Endothelial cell of umbilical vein (primary cell): Measurements from ENCODE around the gene LPP. TPM values are rescaled to one million over a fixed set of nuclear protein-coding genes. Genes with fewer than 3 reads are reported as not detected.

Experiments used
- BruUV-seq: library from RNA; stranded (reverse); fragments of 400-500 nt; replicated peaks from 2 replicates; lab custom pipeline; 2021; lab: Mats Ljungman, UMichigan
- CTCF ChIA-PET: fragments of 300-600, 350-600 bp; sonication (Branson Sonifier 250); formaldehyde crosslinking; loops from one replicate; lab custom pipeline; 2021; ENCODE audit warnings: antibody characterized with exemption, inconsistent platforms; lab: Charles Lee
- POLR2A ChIA-PET: fragments of 300-600, 350-600 bp; sonication (Branson Sonifier 250); formaldehyde crosslinking; loops from one replicate; lab custom pipeline; 2021; ENCODE audit warnings: antibody characterized with exemption, inconsistent platforms; lab: Charles Lee
- DNase-seq: peaks from one replicate; pipeline ENCODE4 v3.0.0-alpha.2; 2011; ENCODE audit warnings: low read depth, low spot score
- FAIRE-seq: peaks from 2 replicates; lab custom pipeline; 2011; peaks lifted over from hg19 to GRCh38; lab: Jason Lieb, UNC
- H2AFZ ChIP-seq: 2 replicates; pipeline ENCODE4 v1.6.0; 2012; ENCODE audit warnings: low read depth, low read length, control low read depth, inconsistent platforms
- H3K27ac ChIP-seq: 2 replicates; pipeline ENCODE4 v1.5.1; 2011; ENCODE audit warnings: low read depth, mild to moderate bottlenecking, control low read depth, low read length, moderate library complexity; ENCODE audit not compliant: insufficient read depth
- H3K27me3 ChIP-seq, 2 experiments: 2 replicates each; pipeline versions ENCODE4 v1.6.0 to v1.6.1; 2011; ENCODE audit warnings: low read length in 2 of 2, mixed read lengths in 1 of 2; ENCODE audit not compliant: control insufficient read depth in 2 of 2, insufficient read depth in 2 of 2
- H3K36me3 ChIP-seq, 2 experiments: 2 replicates in 1 of 2; 3 replicates in 1 of 2; pipeline ENCODE4 v1.5.1; 2011; ENCODE audit warnings: low read length in 2 of 2, mild to moderate bottlenecking in 1 of 2, moderate library complexity in 1 of 2; ENCODE audit not compliant: control insufficient read depth in 2 of 2, insufficient read depth in 2 of 2; ENCODE audit errors: extremely low read depth in 1 of 2
- H3K4me1 ChIP-seq: 3 replicates; pipeline ENCODE4 v1.5.1; 2011; ENCODE audit warnings: mild to moderate bottlenecking, low read length; ENCODE audit not compliant: control insufficient read depth, insufficient read depth; ENCODE audit errors: extremely low read depth
- H3K4me2 ChIP-seq: 2 replicates; pipeline ENCODE4 v1.6.1; 2011; ENCODE audit warnings: low read length, control low read depth, mixed read lengths; ENCODE audit not compliant: insufficient read depth
- H3K4me3 ChIP-seq, 3 experiments: fragments of 200-600 bp in 1 of 3; sonication (generic), shearing (Covaris generic) in 1 of 3; replicated peaks in 1 of 3; 2 replicates each; pipeline ENCODE4 v1.5.1; 2011 to 2016; ENCODE audit warnings: control low read depth in 3 of 3, low read length in 3 of 3, mild to moderate bottlenecking in 2 of 3, inconsistent platforms in 1 of 3, low read depth in 1 of 3, moderate library complexity in 1 of 3; ENCODE audit not compliant: insufficient read depth in 1 of 3
- H3K79me2 ChIP-seq: 2 replicates; pipeline ENCODE4 v1.6.0; 2012; ENCODE audit warnings: low read length, inconsistent platforms; ENCODE audit not compliant: control insufficient read depth, insufficient read depth
- H3K9ac ChIP-seq: replicated peaks from 2 replicates; pipeline ENCODE3; 2011; ENCODE audit warnings: low read length, control low read depth; ENCODE audit not compliant: insufficient read depth; ENCODE audit errors: extremely low read depth
- H3K9me1 ChIP-seq: replicated peaks from 3 replicates; pipeline ENCODE4 v1.6.0; 2011; ENCODE audit warnings: mild to moderate bottlenecking, low read length; ENCODE audit not compliant: control insufficient read depth, insufficient read depth; ENCODE audit errors: extremely low read depth
- H3K9me3 ChIP-seq: replicated peaks from 2 replicates; pipeline ENCODE4 v1.5.1; 2012; ENCODE audit warnings: low read length, inconsistent platforms; ENCODE audit not compliant: control insufficient read depth, insufficient read depth
- H4K20me1 ChIP-seq: replicated peaks from 2 replicates; pipeline ENCODE3; 2011; ENCODE audit warnings: mild to moderate bottlenecking, low read length; ENCODE audit not compliant: control insufficient read depth, insufficient read depth; ENCODE audit errors: extremely low read depth
- CTCF ChIP-seq, 2 donors: IDR thresholded peaks; 1 replicate in 1 of 2; 2 replicates in 1 of 2; pipeline ENCODE4 v1.5.1; 2011; ENCODE audit warnings: low read length in 2 of 2, mild to moderate bottlenecking in 2 of 2, moderate library complexity in 2 of 2, control low read depth in 1 of 2, inconsistent platforms in 1 of 2, low read depth in 1 of 2; ENCODE audit not compliant: insufficient read depth in 1 of 2; ENCODE audit errors: extremely low read depth in 1 of 2
- EZH2 ChIP-seq: IDR thresholded peaks from 2 replicates; pipeline ENCODE4 v1.6.1; 2012; ENCODE audit warnings: borderline replicate concordance, low read depth, mild to moderate bottlenecking, moderate library complexity, low read length, inconsistent platforms; ENCODE audit not compliant: severe bottlenecking
- FOS ChIP-seq: IDR thresholded peaks from 2 replicates; pipeline ENCODE4 v1.6.1; 2011; ENCODE audit warnings: mild to moderate bottlenecking, low read length, moderate library complexity, borderline replicate concordance; ENCODE audit not compliant: insufficient read depth
- GATA2 ChIP-seq: IDR thresholded peaks from 2 replicates; pipeline ENCODE4 v1.7.0; 2011; ENCODE audit warnings: low read depth, mild to moderate bottlenecking, moderate library complexity, mixed read lengths, low read length; ENCODE audit not compliant: insufficient read length, insufficient read depth
- JUN ChIP-seq: IDR thresholded peaks from 2 replicates; pipeline ENCODE4 v1.6.1; 2011; ENCODE audit warnings: borderline replicate concordance, low read depth; ENCODE audit not compliant: insufficient read length, insufficient read depth
- MAX ChIP-seq: IDR thresholded peaks from 2 replicates; pipeline ENCODE4 v1.6.1; 2011; ENCODE audit not compliant: insufficient read depth, insufficient read length
- MYC ChIP-seq: IDR thresholded peaks from one replicate; pipeline ENCODE4 v1.6.1; 2011; ENCODE audit warnings: mild to moderate bottlenecking, low read depth, low read length
- POLR2A ChIP-seq: IDR thresholded peaks from 2 replicates; pipeline ENCODE4 v1.6.1; 2012; ENCODE audit warnings: low read depth, mild to moderate bottlenecking, control low read depth, low read length
- POLR2AphosphoS5 ChIP-seq: IDR thresholded peaks from 2 replicates; pipeline ENCODE4 v1.6.1; 2012; ENCODE audit warnings: low read depth, mild to moderate bottlenecking, control low read depth, low read length, moderate library complexity; ENCODE audit not compliant: insufficient read depth
- dilution Hi-C: fragments of 300-500 bp; cut with MboI; formaldehyde crosslinking; loops from one replicate; pipeline ENCODE4 v1.15.0; 2019; ENCODE audit warnings: low sequenced_read_pairs; ENCODE audit not compliant: extremely low pct_ligation_motif_present
- intact Hi-C: fragments of 100-400 bp; cut with micrococcal nuclease; formaldehyde crosslinking; loops from one replicate; pipeline ENCODE4 v1.10.0; 2022
- polyA plus RNA-seq, 4 experiments: library from polyadenylated mRNA; depleted of rRNA in 3 of 4; stranded (reverse) in 3 of 4; unstranded in 1 of 4; fragments of >200 nt; gene quantifications; 2 replicates each; pipeline versions ENCODE4 v1.2.1 to v1.2.3, GENCODE V29; 2011 to 2012; ENCODE audit warnings: missing spikeins in 1 of 4
- total RNA-seq: library from RNA; stranded (reverse); gene quantifications from 2 replicates; pipeline ENCODE4 v1.2.3, GENCODE V29; 2021

Gene LPP
- total and polyA plus RNA-seq, 2 donors (not counting 3 experiments of a cell fraction or from before 2014, with no cell fraction given): 16.9 to 153 TPM

- Histone ChIP-seq H4K20me1 (no peaks in the 10 kb centered on the region), H3K9me3 (no peaks in the 10 kb centered on the region)
- dilution Hi-C loops: no loop called here
Observed at GRCh38 chr3:188402229-188402628, 248.3 kb downstream of the LPP start.

More at GRCh38 chr3:188402229-188402628, 248.3 kb downstream of the LPP start:
- DNase-seq: no peak
- ChIA-PET POLR2A (no interaction called here), CTCF (no interaction called here)
- intact Hi-C loops: no loop called here
- no peak overlapping the region for H3K4me3 ChIP-seq
- no peak overlapping the region for H3K27ac ChIP-seq
- no peak overlapping the region for H3K9ac ChIP-seq
- H3K27me3 ChIP-seq: no peaks in the 10 kb centered on the region
- no peak for FAIRE-seq
- H3K36me3 ChIP-seq: peaks cover 0 to 5% of the 10 kb centered on the region in 2 experiments
- no peaks in the 10 kb centered on the region for H3K4me1 ChIP-seq
- H2AFZ ChIP-seq: no peak overlapping the region
- no peak overlapping the region for H3K4me2 ChIP-seq
- H3K79me2 ChIP-seq: no peaks in the 10 kb centered on the region
- no peak for TF ChIP-seq MYC
- TF ChIP-seq CTCF (IDR thresholded peaks at IDR 0.05; ENCODE audit: extremely low read depth in 1 of 2, insufficient read depth in 1 of 2, low read depth in 1 of 2, low read length in 2 of 2): no peak
- TF ChIP-seq GATA2: no peak
- TF ChIP-seq EZH2: no peak
- TF ChIP-seq POLR2A: no peak
- TF ChIP-seq JUN: no peak
- no peak for TF ChIP-seq MAX
- TF ChIP-seq FOS: no peak
- TF ChIP-seq POLR2AphosphoS5: no peak
- peaks cover 3% of the 10 kb centered on the region for H3K9me1 ChIP-seq
- BruUV-seq: no TSS peak
